Measurements from ENCODE around the gene FLRT2.

GRCh38 chr14:85607651-85608081 is 77.7 kb downstream of the FLRT2 start:
- TF ChIP-seq, protein P1, sequence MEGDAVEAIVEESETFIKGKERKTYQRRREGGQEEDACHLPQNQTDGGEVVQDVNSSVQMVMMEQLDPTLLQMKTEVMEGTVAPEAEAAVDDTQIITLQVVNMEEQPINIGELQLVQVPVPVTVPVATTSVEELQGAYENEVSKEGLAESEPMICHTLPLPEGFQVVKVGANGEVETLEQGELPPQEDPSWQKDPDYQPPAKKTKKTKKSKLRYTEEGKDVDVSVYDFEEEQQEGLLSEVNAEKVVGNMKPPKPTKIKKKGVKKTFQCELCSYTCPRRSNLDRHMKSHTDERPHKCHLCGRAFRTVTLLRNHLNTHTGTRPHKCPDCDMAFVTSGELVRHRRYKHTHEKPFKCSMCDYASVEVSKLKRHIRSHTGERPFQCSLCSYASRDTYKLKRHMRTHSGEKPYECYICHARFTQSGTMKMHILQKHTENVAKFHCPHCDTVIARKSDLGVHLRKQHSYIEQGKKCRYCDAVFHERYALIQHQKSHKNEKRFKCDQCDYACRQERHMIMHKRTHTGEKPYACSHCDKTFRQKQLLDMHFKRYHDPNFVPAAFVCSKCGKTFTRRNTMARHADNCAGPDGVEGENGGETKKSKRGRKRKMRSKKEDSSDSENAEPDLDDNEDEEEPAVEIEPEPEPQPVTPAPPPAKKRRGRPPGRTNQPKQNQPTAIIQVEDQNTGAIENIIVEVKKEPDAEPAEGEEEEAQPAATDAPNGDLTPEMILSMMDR (IDR thresholded peaks at IDR 0.05), result no peak
- no peak for TF ChIP-seq EP300 (IDR thresholded peaks at IDR 0.05)
- no peak for TF ChIP-seq POLR2A (IDR thresholded peaks at IDR 0.05)
- no peak for TF ChIP-seq POLR2AphosphoS5 (IDR thresholded peaks at IDR 0.05)
